ENCODE data around the gene OVCA2.
A peak's percentile ranks its signal among the peaks of the same experiment; 100 is the strongest.

The OVCA2 gene

DNA sequence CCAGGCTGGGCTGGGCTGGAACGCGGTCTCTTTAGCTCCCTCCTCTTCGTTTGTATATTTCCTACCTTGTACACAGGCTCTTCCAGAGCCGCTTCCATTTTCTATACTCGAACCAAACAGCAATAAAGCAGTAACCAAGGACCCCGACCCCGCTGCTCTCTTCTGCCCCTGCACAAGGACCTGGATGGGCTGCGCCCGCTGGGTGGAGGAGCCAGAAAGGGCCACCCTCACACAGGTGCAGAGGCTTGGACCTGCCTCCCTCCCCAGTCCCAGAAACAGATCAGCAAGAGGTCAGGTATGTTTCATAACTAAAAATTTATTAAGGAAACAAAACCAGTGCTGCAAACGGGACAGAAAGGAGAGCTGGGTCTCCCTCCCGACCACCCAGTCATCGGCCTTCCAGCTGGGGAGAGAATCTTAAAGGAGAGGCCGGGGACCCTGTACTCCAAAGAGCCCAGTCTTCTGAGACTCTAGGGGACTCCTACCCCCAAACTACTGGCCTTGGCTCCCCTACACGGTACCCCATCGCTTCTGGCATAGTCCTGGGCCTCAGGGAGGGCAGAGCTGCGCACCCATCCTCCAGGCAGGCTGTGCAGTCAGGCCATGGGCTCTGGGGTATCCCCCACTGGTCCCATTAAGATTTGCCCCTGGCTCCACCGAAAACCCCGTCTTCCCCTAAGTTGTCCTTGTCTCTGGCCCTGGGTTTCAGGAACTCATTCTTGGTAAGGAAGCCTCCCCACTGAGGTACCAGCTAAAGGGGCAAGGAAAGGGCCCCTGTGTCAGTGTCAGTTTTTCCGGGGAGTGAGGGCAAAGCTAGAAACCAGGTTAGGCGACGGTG is 17.9 kb downstream of the OVCA2 start:
- Mint-ChIP-seq H3K36me3 (ENCODE audit: low read depth) (peaks cover 37% of the 10 kb centered on the region), H3K27me3 (peaks cover 9% of the 10 kb centered on the region), H3K9me3 (no peaks in the 10 kb centered on the region), H3K4me3 (peak overlapping the region; percentile 33), H3K4me1 (ENCODE audit: low read depth) (peaks cover 24% of the 10 kb centered on the region), H3K27ac (no peak overlapping the region)

DNA sequence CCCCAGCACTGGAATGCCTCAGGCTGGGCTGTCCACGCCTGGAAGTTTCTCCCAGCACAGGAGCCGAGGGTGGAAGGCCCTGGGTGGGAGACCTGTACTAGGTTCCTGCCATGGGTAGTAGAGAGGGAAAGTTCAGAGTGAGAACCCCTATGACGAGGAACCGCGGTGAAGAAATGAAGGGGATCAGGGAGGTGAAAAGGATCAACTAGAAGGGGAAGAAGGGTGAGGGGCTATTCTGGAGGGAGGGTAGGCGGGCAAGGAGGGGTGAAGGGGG is 18.5 kb downstream of the OVCA2 start:
- no peak overlapping the region for H3K27ac Mint-ChIP-seq
- H3K9me3 Mint-ChIP-seq: no peaks in the 10 kb centered on the region
- no peak overlapping the region for H3K4me3 Mint-ChIP-seq
- H3K4me1 Mint-ChIP-seq (ENCODE audit: low read depth): peaks cover 26% of the 10 kb centered on the region
- peaks cover 9% of the 10 kb centered on the region for H3K27me3 Mint-ChIP-seq
- H3K36me3 Mint-ChIP-seq (ENCODE audit: low read depth): peaks cover 40% of the 10 kb centered on the region

DNA sequence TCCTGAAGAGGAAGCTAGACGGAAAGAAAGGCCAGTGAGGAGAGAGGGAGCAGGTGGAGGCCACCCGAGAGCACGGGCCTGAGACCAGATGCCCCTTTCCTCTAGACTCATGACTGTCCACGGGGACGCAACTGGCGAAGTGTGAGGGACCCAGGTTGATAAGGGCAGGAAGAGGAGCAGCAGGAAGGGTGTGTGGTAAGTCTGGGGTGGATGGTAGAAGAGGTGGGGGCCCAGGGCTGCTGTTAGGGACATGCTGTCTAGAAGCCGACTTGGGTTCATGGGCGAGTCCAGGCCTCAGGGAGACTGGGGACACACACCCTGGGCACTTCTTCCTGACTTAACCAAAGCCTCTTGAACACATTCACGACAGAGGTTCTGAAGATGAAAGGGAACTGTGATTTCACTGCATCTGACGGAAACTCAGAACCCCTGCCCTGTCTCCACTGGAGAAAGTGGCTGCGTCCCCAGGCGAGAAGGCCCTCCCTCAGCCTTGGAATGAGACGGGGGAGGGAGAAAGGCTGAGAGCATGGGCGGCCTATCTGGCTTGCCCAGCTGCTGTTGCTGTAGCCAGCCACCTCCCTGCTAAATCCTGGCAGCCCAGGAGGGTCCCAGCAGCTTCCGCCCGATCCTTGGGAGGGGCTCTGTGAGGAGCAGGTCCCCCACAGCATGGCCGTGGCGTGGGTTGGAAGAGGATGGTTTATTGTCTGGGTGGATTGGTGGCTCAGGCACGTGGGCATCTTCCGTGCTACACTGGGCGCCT is 19.0 kb downstream of the OVCA2 start:
- H3K27me3 Mint-ChIP-seq: peaks cover 9% of the 10 kb centered on the region
- H3K4me1 Mint-ChIP-seq (ENCODE audit: low read depth): peaks cover 26% of the 10 kb centered on the region
- H3K36me3 Mint-ChIP-seq (ENCODE audit: low read depth): peaks cover 44% of the 10 kb centered on the region
- H3K9me3 Mint-ChIP-seq: no peaks in the 10 kb centered on the region
- H3K4me3 Mint-ChIP-seq: no peak overlapping the region
- H3K27ac Mint-ChIP-seq: no peak overlapping the region

DNA sequence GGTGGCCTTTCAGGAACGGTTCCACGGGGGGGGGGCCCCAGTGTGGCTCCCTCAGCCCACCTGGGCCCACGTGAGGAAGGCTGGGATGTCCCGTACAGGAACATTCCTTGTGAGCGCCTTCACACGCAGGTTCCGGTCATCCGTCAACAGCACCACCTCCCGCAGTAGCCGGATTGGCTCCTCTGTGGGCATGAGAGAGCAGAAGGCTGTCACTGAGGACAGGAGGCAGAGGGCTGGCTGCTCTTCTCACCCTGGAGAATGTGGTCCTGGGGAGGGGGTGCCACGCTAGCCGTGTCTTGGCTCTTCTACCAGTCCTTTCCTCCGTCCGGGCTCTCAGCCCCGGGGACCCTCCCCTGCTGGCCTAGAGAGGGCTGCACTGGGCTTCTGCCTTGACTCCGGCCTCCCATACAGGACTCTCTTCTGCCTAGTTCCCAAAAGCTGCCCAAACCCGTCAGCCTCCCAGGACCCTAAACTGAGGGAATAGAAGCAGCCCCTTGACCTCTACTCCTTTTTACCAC is 19.7 kb downstream of the OVCA2 start:
- Mint-ChIP-seq H3K4me3 (no peak overlapping the region), H3K27ac (no peak overlapping the region), H3K36me3 (ENCODE audit: low read depth) (peaks cover 44% of the 10 kb centered on the region), H3K9me3 (no peaks in the 10 kb centered on the region), H3K27me3 (peaks cover 9% of the 10 kb centered on the region), H3K4me1 (ENCODE audit: low read depth) (peaks cover 21% of the 10 kb centered on the region)

- Mint-ChIP-seq H3K9me3 (no peaks in the 10 kb centered on the region), H3K27me3 (peaks cover 9% of the 10 kb centered on the region), H3K36me3 (ENCODE audit: low read depth) (peaks cover 49% of the 10 kb centered on the region), H3K27ac (no peak overlapping the region), H3K4me1 (ENCODE audit: low read depth) (peaks cover 18% of the 10 kb centered on the region), H3K4me3 (no peak overlapping the region)
These were observed 20.9 kb downstream of the OVCA2 start for GRCh38 chr17:2062571-2063183.

DNA sequence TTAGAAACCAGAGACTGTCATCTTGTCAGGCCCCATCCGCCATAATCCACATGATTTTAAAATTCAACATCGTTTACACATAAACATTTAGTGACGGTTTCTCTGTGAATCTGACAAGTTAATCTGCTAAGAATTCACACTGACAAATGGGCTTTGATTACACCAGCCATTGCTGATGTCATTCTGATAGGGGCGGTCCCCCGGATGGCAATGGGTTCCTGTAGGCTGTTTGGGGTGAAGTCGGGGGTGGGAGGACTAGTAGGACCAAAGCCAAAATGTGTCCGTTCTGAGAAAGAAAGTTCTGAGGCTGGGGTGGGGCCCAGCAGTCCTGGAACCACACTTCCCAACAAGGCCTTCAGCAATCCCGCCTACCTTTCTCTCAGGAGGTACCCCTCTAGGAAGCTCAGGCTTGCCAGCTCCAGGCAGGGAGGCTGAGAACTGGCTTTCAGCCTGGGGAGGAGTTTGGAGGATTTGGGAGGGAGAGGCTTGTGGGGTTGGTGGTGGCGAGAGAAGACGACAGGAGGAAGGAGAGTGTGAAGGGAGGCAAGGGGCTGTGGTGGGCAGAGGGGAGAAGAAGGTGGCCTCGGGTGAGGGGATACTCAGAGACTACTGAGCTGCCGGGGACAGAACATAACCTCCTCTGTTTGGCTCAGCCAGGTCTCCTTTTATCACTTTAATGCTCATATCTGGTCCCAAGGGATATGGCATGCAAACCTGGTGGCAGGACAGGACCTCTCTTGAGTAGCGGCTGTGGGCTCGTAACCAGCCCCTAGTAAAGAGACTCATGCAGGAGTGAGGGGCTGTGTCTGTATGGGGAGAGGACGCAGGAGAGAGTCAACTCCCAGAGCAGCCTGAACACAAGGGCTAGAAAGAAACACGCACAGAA is 21.7 kb downstream of the OVCA2 start:
- no peak overlapping the region for H3K27ac Mint-ChIP-seq
- H3K27me3 Mint-ChIP-seq: peaks cover 9% of the 10 kb centered on the region
- H3K36me3 Mint-ChIP-seq (ENCODE audit: low read depth): peaks cover 58% of the 10 kb centered on the region
- no peaks in the 10 kb centered on the region for H3K9me3 Mint-ChIP-seq
- no peak overlapping the region for H3K4me3 Mint-ChIP-seq
- H3K4me1 Mint-ChIP-seq (ENCODE audit: low read depth): peaks cover 20% of the 10 kb centered on the region

- H3K27me3 Mint-ChIP-seq: peaks cover 9% of the 10 kb centered on the region
- no peak overlapping the region for H3K4me3 Mint-ChIP-seq
- no peak overlapping the region for H3K27ac Mint-ChIP-seq
- H3K36me3 Mint-ChIP-seq (ENCODE audit: low read depth): peaks cover 64% of the 10 kb centered on the region
- no peaks in the 10 kb centered on the region for H3K9me3 Mint-ChIP-seq
- peaks cover 26% of the 10 kb centered on the region for H3K4me1 Mint-ChIP-seq (ENCODE audit: low read depth)
These were observed 22.3 kb downstream of the OVCA2 start for GRCh38 chr17:2064147-2064489.

DNA sequence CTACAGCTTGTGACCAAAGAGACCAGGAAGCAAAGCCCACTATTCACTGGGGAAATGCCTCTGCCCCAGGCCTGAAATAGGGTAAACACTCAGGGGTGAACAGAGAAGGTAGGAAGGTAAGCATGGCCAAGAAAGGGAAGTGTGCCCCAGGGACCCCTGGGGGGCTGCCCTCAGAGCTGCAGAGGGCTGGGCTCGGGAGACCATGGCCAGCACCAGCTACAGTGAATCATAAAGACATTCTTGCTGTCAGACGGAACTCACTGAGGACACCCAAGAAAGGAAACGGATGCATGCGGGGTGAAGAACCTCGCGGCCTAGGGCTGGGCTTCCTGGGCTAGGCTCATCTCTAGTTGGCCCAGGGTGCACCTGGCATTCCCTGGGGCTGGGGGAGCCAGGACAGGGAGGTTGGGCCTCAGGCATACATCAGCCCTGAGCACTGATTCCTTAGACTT is 22.7 kb downstream of the OVCA2 start:
- H3K9me3 Mint-ChIP-seq: no peaks in the 10 kb centered on the region
- H3K4me3 Mint-ChIP-seq: no peak overlapping the region
- peaks cover 27% of the 10 kb centered on the region for H3K4me1 Mint-ChIP-seq (ENCODE audit: low read depth)
- H3K27me3 Mint-ChIP-seq: peaks cover 9% of the 10 kb centered on the region
- H3K27ac Mint-ChIP-seq: no peak overlapping the region
- peaks cover 65% of the 10 kb centered on the region for H3K36me3 Mint-ChIP-seq (ENCODE audit: low read depth)

- no peak overlapping the region for H3K4me3 Mint-ChIP-seq
- peaks cover 29% of the 10 kb centered on the region for H3K4me1 Mint-ChIP-seq (ENCODE audit: low read depth)
- H3K36me3 Mint-ChIP-seq (ENCODE audit: low read depth): peaks cover 66% of the 10 kb centered on the region
- no peaks in the 10 kb centered on the region for H3K9me3 Mint-ChIP-seq
- peaks cover 9% of the 10 kb centered on the region for H3K27me3 Mint-ChIP-seq
- H3K27ac Mint-ChIP-seq: no peak overlapping the region
These were observed 23.4 kb downstream of the OVCA2 start for GRCh38 chr17:2064980-2065785.

DNA sequence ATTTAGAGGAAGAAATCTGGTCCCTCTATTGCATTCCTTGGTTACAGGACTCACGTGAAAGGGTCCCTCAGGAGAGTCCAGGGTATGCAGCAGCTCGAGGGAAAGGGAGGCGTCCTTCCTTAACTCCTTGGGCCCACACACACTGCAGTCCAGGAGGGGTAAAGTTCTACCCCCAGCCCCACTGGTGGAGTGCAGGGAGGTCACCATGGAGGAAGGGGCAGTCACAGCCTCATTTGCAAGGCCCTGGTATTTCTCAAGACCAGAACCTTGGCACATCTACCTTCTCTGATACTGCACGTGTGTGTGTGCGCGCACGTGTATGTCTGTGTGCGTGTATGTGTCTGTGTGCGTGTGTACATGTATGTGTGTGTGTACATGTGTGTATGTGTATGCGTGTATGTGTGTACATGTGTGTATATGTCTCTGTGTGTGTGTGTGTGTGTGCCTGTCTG is 24.2 kb downstream of the OVCA2 start:
- Mint-ChIP-seq H3K9me3 (no peaks in the 10 kb centered on the region), H3K4me3 (no peak overlapping the region), H3K36me3 (ENCODE audit: low read depth) (peaks cover 61% of the 10 kb centered on the region), H3K27ac (no peak overlapping the region), H3K4me1 (ENCODE audit: low read depth) (peaks cover 36% of the 10 kb centered on the region), H3K27me3 (peaks cover 9% of the 10 kb centered on the region)

GRCh38 chr17:2067048-2067561 is 25.3 kb downstream of the OVCA2 start:
- peaks cover 70% of the 10 kb centered on the region for H3K36me3 Mint-ChIP-seq (ENCODE audit: low read depth)
- no peak overlapping the region for H3K4me3 Mint-ChIP-seq
- no peak overlapping the region for H3K27ac Mint-ChIP-seq
- no peaks in the 10 kb centered on the region for H3K9me3 Mint-ChIP-seq
- H3K4me1 Mint-ChIP-seq (ENCODE audit: low read depth): peaks cover 41% of the 10 kb centered on the region
- peaks cover 4% of the 10 kb centered on the region for H3K27me3 Mint-ChIP-seq

DNA sequence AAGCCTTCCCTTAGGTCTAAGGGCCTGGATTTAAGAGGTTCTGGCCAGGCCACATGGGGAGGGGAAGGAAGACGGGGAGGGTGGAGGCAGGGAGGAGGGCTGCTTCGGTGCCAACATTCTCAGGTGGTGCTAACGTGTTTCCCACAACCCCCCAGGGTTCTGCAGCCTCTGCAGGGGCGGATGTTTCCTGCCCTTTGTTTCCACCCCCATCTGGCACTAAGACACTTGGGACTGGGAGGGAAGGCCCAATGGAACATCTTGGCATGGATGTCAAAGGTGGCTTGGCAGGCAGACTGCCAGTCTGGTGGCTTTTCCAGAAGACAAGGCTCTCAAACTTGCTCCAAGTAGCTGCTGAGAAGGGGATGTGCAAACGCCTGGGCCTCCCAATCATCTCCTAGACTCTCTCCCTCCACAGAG is 25.8 kb downstream of the OVCA2 start:
- no peaks in the 10 kb centered on the region for H3K9me3 Mint-ChIP-seq
- no peak overlapping the region for H3K27ac Mint-ChIP-seq
- H3K27me3 Mint-ChIP-seq: no peaks in the 10 kb centered on the region
- peaks cover 70% of the 10 kb centered on the region for H3K36me3 Mint-ChIP-seq (ENCODE audit: low read depth)
- H3K4me1 Mint-ChIP-seq (ENCODE audit: low read depth): peaks cover 41% of the 10 kb centered on the region
- no peak overlapping the region for H3K4me3 Mint-ChIP-seq

DNA sequence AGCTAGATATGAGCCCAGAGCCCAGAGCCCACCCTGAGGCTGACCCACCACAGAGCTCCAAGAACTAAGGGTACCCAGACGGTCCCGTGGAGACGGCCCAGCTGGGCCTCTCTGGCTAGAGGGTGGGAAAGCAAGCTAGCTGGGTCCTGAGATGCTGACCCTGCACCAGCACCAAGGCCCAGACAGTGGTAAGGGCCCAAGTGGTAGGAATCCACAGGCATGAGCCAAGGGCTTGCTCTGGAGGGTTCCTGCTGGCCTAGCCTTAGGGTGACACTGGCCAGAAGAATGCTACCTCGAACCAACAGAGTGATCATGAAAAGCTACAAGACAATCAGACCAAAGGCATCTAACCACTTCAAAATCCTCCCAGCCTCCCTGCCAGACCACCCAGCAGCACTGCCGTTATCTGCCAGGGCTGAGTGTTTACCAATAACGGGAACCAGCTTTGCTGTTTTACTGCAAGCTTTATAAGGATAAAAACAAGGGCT is 26.3 kb downstream of the OVCA2 start:
- H3K4me3 Mint-ChIP-seq: no peak overlapping the region
- H3K36me3 Mint-ChIP-seq (ENCODE audit: low read depth): peaks cover 72% of the 10 kb centered on the region
- H3K27ac Mint-ChIP-seq: no peak overlapping the region

More for the DNA sequence above, 26.3 kb downstream of the OVCA2 start:
- Mint-ChIP-seq H3K27me3 (no peaks in the 10 kb centered on the region), H3K4me1 (ENCODE audit: low read depth) (peaks cover 41% of the 10 kb centered on the region), H3K9me3 (no peaks in the 10 kb centered on the region)
